ENCODE results near the gene RNASE13.

The RNASE13 gene

DNA sequence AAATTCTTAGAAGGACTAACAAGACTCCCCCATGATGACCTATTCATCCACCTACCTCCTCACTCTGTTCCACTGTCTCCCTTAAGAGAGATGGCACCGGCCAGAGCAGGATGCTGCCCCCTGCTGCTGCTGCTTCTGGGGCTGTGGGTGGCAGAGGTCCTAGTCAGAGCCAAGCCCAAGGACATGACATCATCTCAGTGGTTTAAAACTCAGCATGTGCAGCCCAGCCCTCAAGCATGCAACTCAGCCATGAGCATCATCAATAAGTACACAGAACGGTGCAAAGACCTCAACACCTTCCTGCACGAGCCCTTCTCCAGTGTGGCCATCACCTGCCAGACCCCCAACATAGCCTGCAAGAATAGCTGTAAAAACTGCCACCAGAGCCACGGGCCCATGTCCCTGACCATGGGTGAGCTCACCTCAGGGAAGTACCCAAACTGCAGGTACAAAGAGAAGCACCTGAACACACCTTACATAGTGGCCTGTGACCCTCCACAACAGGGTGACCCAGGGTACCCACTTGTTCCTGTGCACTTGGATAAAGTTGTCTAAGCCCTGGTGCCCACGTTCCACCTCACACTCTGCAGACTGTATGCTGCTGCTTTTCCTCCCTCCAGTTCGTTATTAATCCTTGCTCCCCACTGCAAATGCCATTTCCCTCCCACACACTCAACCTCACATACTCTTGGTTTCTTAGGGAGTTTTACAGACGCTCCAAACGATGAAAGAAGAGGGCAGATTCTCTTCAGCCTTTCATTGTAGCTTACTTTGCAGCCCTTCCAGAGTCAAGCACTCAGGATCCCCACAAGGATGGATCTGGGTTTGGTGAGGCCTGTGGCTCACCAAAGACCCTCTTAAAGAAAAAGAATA is 23.4 kb upstream of the RNASE13 start, which contains the start of gene RNASE8:
TSS of gene RNASE8 (plus strand) at position 20 of the 873 bp plus-strand sequence. CDS start at position 91, 71 bp downstream.
- no peak for DNase-seq (ENCODE audit: extremely low spot score)
- CTCF ChIA-PET: interaction anchor here (0.9 to 2.7 kb wide), 10 partner anchors 7 to 97 kb away, joined by 3 to 11 read pairs (median 4); partner anchors contain the start of gene ARHGEF40
- TF ChIP-seq, protein P1, sequence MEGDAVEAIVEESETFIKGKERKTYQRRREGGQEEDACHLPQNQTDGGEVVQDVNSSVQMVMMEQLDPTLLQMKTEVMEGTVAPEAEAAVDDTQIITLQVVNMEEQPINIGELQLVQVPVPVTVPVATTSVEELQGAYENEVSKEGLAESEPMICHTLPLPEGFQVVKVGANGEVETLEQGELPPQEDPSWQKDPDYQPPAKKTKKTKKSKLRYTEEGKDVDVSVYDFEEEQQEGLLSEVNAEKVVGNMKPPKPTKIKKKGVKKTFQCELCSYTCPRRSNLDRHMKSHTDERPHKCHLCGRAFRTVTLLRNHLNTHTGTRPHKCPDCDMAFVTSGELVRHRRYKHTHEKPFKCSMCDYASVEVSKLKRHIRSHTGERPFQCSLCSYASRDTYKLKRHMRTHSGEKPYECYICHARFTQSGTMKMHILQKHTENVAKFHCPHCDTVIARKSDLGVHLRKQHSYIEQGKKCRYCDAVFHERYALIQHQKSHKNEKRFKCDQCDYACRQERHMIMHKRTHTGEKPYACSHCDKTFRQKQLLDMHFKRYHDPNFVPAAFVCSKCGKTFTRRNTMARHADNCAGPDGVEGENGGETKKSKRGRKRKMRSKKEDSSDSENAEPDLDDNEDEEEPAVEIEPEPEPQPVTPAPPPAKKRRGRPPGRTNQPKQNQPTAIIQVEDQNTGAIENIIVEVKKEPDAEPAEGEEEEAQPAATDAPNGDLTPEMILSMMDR (IDR thresholded peaks at IDR 0.05; ENCODE audit: control extremely low read depth, extremely low read depth, low read depth, missing control alignments): no peak
- POLR2A ChIA-PET: no interaction called here

DNA sequence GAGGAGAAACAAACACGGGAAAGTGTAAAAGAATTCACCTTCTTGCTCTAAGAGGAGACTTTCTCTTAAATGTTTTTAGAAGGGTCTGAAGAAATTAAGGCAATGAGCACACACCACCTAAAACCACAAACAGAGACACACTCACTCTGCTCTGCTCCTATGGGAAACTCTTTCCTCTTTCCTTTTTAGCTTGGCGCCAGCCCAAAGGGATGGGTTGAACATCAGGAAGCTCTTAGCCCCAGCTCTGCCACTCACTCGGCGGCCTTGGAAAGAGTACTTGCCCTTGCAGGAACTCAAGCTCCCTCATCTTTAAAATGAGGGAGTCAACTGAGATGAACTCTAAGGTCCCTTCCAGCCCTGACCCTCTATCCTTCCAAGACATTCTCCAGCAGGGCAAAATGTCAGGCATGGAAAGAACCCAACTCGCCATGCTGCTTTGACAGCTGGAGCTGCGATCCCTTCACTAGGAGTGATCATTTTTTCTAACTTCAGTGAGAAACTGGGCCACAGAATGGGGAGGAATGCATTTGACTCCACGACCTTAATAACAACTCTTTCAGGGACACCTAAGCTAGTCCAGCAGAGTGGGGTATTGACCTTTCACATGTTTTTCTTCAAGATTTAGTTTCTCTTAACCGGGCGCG is 22.0 kb upstream of the RNASE13 start:
- ChIA-PET CTCF (interaction anchor here (0.9 to 2.7 kb wide), 6 partner anchors 9 to 51 kb away, joined by 3 to 11 read pairs (median 4); no protein-coding TSS in a partner anchor), POLR2A (no interaction called here)
- DNase-seq (ENCODE audit: extremely low spot score): no peak
- TF ChIP-seq, protein P1 (IDR thresholded peaks at IDR 0.05; ENCODE audit: control extremely low read depth, extremely low read depth, low read depth, missing control alignments): no peak

DNA sequence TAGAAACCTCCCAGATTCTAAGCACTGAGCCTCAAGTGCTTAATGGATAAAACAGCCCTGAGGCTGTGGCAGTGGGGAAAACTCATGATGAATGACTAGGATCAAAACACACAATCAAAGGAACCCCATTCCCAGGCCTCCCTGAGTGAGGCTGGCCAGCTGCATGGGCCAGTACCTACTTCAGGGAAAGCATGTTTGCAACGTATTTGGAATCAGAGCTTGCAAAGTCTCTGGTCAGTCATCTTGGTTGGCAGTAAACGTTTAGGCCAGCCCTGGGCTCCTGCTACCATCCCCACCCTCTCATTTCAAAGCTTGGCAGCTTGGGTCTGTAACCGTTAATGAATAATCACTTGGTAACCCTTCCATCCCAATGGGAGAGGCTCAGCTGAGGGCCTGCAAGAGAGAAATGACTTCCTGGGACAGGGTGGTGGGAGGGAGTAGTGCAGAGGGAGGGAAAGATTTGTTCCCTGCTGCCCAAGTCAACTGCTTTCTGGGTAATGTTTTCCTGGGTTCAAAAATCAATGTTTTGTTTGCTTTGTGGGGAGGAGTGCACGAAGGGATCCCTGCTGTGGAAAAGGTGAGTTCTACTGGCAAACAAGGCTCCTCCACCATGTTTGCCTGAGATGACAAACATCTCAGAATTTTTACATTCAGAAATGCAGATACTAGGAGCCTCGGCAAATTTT is 21.0 kb upstream of the RNASE13 start:
- CTCF ChIA-PET: interaction anchor here (1.3 to 2.7 kb wide), 3 partner anchors 10 to 41 kb away, joined by 3 to 11 read pairs (median 5); no protein-coding TSS in a partner anchor

GRCh38 chr14:21054768-21055145 is 20.1 kb upstream of the RNASE13 start:
- ChIA-PET CTCF (interaction anchor here (2.7 kb wide), 1 partner anchor 38 kb away, joined by 11 read pairs; no protein-coding TSS in a partner anchor), POLR2A (no interaction called here)
- DNase-seq (ENCODE audit: extremely low spot score): no peak
- TF ChIP-seq, protein P1 (IDR thresholded peaks at IDR 0.05; ENCODE audit: control extremely low read depth, extremely low read depth, low read depth, missing control alignments): no peak

More for the DNA sequence above, 21.0 kb upstream of the RNASE13 start:
- no peak for DNase-seq (ENCODE audit: extremely low spot score)
- TF ChIP-seq, protein P1 (IDR thresholded peaks at IDR 0.05; ENCODE audit: control extremely low read depth, extremely low read depth, low read depth, missing control alignments): no peak
- POLR2A ChIA-PET: no interaction called here

DNA sequence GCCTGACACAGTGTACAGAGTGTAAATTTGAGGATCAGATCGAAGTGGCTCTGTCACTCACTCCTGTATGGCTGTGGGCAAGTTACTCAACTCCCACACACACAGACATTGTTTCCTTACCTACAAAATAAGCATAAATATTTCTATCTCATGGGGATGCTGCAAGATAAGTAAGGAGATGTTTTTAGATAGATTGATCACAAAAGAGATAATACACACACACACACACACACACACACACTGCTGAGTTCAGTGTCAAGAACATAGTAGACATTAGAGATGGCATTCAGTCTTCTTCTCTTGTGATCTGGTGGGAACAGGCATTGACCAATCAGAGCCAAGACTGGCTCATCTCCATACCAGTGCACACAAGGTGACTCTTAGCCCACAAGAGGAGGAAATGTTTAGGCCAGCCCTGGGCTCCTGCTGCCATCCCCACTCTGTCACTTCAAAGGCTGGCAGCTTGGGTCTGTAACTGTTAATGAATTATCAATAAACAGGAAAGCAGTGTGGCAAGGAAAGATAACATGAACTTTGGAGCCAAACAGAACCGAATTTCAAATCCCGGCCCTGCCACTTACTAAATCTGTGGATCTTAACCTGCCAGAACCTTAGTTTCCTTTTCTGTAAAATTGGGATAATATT is 19.6 kb upstream of the RNASE13 start:
- DNase-seq (ENCODE audit: extremely low spot score): no peak
- ChIA-PET POLR2A (no interaction called here), CTCF (interaction anchor here (1.2 kb wide), 1 partner anchor 49 kb away, joined by 3 read pairs; no protein-coding TSS in a partner anchor)
- TF ChIP-seq, protein P1 (IDR thresholded peaks at IDR 0.05; ENCODE audit: control extremely low read depth, extremely low read depth, low read depth, missing control alignments): no peak

Data from GM10248 (cell line).